ENCODE data around the gene UBE2U. TPM values are rescaled to one million over a fixed set of nuclear protein-coding genes. Genes with fewer than 3 reads are reported as not detected.

UBE2U gene
- total RNA-seq, 1 experiment from 2014 or later = not detected

DNA sequence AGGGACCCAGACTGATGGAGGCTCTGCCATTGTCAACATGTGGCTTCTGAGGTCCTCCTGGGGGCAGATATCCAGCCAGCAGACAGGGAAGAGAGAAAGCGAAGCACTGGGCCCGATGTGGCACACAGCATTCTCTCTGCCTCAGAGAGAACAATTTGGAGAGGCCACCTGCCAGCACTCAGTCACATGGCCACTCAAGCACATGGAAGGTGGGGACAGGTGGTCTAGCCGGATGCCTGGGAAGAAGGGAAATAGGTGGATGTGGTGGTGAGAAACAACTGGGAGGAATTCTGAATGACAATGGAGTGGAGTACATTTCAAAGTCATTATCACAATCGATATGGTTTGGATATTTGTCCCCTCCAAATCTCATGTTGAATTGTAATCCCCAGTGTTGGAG, 109.0 kb downstream of the UBE2U start (continued):
- TF ChIP-seq, protein P1, sequence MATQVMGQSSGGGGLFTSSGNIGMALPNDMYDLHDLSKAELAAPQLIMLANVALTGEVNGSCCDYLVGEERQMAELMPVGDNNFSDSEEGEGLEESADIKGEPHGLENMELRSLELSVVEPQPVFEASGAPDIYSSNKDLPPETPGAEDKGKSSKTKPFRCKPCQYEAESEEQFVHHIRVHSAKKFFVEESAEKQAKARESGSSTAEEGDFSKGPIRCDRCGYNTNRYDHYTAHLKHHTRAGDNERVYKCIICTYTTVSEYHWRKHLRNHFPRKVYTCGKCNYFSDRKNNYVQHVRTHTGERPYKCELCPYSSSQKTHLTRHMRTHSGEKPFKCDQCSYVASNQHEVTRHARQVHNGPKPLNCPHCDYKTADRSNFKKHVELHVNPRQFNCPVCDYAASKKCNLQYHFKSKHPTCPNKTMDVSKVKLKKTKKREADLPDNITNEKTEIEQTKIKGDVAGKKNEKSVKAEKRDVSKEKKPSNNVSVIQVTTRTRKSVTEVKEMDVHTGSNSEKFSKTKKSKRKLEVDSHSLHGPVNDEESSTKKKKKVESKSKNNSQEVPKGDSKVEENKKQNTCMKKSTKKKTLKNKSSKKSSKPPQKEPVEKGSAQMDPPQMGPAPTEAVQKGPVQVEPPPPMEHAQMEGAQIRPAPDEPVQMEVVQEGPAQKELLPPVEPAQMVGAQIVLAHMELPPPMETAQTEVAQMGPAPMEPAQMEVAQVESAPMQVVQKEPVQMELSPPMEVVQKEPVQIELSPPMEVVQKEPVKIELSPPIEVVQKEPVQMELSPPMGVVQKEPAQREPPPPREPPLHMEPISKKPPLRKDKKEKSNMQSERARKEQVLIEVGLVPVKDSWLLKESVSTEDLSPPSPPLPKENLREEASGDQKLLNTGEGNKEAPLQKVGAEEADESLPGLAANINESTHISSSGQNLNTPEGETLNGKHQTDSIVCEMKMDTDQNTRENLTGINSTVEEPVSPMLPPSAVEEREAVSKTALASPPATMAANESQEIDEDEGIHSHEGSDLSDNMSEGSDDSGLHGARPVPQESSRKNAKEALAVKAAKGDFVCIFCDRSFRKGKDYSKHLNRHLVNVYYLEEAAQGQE (IDR thresholded peaks at IDR 0.05; ENCODE audit: low read depth) = no peak
- no peak for TF ChIP-seq CEBPB (IDR thresholded peaks at IDR 0.05; ENCODE audit: low read depth)
- TF ChIP-seq SIN3A (IDR thresholded peaks at IDR 0.05; ENCODE audit: low read depth) = no peak

DNA sequence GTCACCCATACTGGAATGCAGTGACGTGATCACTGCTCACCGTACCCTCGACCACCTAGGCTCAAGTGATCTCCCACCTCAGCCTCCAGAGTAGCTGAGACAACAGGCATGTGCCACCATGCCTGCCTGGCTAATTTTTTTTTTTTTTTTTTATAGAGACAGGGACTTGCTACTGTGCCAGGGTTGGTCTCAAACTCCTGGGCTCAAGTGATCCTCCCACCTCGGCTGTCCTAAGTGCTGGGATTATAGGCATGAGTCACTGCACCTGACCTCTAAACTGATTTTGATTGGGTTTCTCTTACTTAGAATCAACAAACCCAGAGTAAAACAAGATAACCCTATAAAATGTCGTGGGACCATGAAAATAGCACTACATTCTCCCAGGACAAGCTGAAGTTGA, 112.0 kb downstream of the UBE2U start:
- CTCF ChIA-PET = no interaction called here
- H3K79me2 ChIP-seq (ENCODE audit: insufficient read depth, low read length) = no peaks in the 10 kb centered on the region
- no peaks in the 10 kb centered on the region for H3K4me1 ChIP-seq (ENCODE audit: control insufficient read depth in 1 of 2, insufficient read depth in 2 of 2, low read length in 2 of 2)
- H2AFZ ChIP-seq (ENCODE audit: low read depth, low read length, poor library complexity, severe bottlenecking) = no peak overlapping the region
- H3K4me2 ChIP-seq (ENCODE audit: low read length) = no peak overlapping the region
- no peaks in the 10 kb centered on the region for H3K27me3 ChIP-seq (ENCODE audit: insufficient read depth, low read length)
- RAD21 ChIA-PET (ENCODE audit: low non-redundant PET in 1 of 2, low total read pairs in 2 of 2, uncharacterized antibody in 2 of 2, unreplicated experiment in 2 of 2) = no interaction called here
- no peak overlapping the region for H3K27ac ChIP-seq (ENCODE audit: low read depth, low read length)
- H3K9ac ChIP-seq (ENCODE audit: low read length) = no peak overlapping the region
- BruUV-seq (replicated peaks) = no TSS peak
- ATAC-seq (no peak), DNase-seq (ENCODE audit: low read depth, low spot score) (no peak)
- no peak overlapping the region for H3K4me3 ChIP-seq (replicated peaks in 1 of 2; ENCODE audit: low read depth in 1 of 2, low read length in 2 of 2)
- no peaks in the 10 kb centered on the region for H3K36me3 ChIP-seq (ENCODE audit: control insufficient read depth in 1 of 2, insufficient read depth in 2 of 2, low read length in 2 of 2)
- no peaks in the 10 kb centered on the region for H4K20me1 ChIP-seq (ENCODE audit: insufficient read depth)
- H3K9me3 ChIP-seq (ENCODE audit: control insufficient read depth in 1 of 2, insufficient read depth in 1 of 2, low read depth in 1 of 2, low read length in 2 of 2) = no peaks in the 10 kb centered on the region
- POLR2A ChIA-PET = no interaction called here
- TF ChIP-seq RAD21 (IDR thresholded peaks at IDR 0.05; ENCODE audit: low read depth) (no peak), SP1 (IDR thresholded peaks at IDR 0.05; ENCODE audit: low read depth) (no peak), POLR2AphosphoS5 (IDR thresholded peaks at IDR 0.05; ENCODE audit: low read depth, low read length) (no peak), JUND (IDR thresholded peaks at IDR 0.05) (no peak), ELF1 (IDR thresholded peaks at IDR 0.05; ENCODE audit: borderline replicate concordance, low read depth) (no peak), CBX3 (IDR thresholded peaks at IDR 0.05; ENCODE audit: low read depth) (no peak), YY1 (IDR thresholded peaks at IDR 0.05; ENCODE audit: extremely low read depth, insufficient replicate concordance, low read depth, low read length) (no peak), EZH2 (IDR thresholded peaks at IDR 0.05) (no peak), POLR2A (IDR thresholded peaks at IDR 0.05; ENCODE audit: borderline replicate concordance, extremely low read depth, insufficient read depth, insufficient read length) (no peak), CEBPB (IDR thresholded peaks at IDR 0.05; ENCODE audit: low read depth) (no peak), SRF (IDR thresholded peaks at IDR 0.05; ENCODE audit: low read depth) (no peak)
- TF ChIP-seq, protein P2, sequence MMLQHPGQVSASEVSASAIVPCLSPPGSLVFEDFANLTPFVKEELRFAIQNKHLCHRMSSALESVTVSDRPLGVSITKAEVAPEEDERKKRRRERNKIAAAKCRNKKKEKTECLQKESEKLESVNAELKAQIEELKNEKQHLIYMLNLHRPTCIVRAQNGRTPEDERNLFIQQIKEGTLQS (IDR thresholded peaks at IDR 0.05) = no peak
- TF ChIP-seq, protein P3, sequence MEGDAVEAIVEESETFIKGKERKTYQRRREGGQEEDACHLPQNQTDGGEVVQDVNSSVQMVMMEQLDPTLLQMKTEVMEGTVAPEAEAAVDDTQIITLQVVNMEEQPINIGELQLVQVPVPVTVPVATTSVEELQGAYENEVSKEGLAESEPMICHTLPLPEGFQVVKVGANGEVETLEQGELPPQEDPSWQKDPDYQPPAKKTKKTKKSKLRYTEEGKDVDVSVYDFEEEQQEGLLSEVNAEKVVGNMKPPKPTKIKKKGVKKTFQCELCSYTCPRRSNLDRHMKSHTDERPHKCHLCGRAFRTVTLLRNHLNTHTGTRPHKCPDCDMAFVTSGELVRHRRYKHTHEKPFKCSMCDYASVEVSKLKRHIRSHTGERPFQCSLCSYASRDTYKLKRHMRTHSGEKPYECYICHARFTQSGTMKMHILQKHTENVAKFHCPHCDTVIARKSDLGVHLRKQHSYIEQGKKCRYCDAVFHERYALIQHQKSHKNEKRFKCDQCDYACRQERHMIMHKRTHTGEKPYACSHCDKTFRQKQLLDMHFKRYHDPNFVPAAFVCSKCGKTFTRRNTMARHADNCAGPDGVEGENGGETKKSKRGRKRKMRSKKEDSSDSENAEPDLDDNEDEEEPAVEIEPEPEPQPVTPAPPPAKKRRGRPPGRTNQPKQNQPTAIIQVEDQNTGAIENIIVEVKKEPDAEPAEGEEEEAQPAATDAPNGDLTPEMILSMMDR (IDR thresholded peaks at IDR 0.05 in 2 of 3, conservative IDR thresholded peaks at IDR 0.05 in 1 of 3; ENCODE audit: borderline replicate concordance in 1 of 3, insufficient read depth in 1 of 3, low read depth in 2 of 3, low read length in 2 of 3) = no peak
- intact Hi-C loops (cut with micrococcal nuclease) = no loop called here
- no peaks in the 10 kb centered on the region for H3K9me2 ChIP-seq (ENCODE audit: insufficient read depth)
